Suppressor macrophage treated with lipopolysaccharide for 1 hour (primary cell): ENCODE measurements around the gene DNAH7.

Experiments used
- DNase-seq, 3 donors: peaks; one replicate each; pipeline ENCODE4 v3.0.0-alpha.2; 2020 to 2022

The DNAH7 gene

DNA sequence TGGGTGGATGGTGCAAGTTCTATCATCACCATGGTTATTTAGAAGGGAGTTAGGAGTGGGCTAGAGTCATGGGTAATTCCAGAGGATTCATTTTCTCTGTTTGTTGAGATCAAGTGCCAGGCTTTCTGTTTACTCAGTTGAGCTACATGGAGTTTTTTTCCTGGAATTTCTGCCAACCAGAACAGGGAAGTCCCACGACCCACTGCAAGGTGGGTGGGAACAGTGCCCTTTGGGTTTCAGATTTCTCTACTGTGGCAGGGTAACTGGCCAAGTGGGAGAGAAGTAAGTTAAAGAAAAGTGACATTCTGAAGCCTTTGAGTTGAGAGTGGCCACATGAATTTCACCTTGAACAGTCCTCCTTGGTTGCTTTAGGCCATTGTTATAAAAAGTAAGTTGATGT is 272.8 kb downstream of the DNAH7 start:
- DNase-seq, result peak; percentile 22 to 42 (median 24)

- no peak for DNase-seq
Observed at GRCh38 chr2:195793881-195794280, 274.8 kb downstream of the DNAH7 start.

DNA sequence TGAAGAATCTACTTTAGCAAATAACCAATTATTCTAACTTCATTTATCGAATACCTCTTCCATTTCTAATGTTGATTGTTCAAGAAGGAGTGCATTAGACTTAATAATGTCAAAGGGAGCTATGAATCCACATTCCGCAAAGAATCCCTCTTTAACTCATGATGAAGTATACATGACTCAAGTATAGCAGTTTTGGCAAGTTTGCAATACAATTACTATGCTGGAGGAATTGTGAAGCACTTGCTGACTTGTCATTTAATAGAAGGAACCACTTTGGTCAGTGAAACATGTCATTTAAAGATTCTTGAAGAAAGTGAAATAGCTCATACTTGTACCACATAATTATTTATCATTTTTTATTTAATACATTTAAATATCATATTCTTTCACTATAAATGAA is 286.5 kb downstream of the DNAH7 start:
- DNase-seq, result no peak

- no peak for DNase-seq
Observed at GRCh38 chr2:195779491-195779890, 289.1 kb downstream of the DNAH7 start.

- DNase-seq, result no peak
Observed at GRCh38 chr2:195769975-195770374, 298.7 kb downstream of the DNAH7 start.

DNA sequence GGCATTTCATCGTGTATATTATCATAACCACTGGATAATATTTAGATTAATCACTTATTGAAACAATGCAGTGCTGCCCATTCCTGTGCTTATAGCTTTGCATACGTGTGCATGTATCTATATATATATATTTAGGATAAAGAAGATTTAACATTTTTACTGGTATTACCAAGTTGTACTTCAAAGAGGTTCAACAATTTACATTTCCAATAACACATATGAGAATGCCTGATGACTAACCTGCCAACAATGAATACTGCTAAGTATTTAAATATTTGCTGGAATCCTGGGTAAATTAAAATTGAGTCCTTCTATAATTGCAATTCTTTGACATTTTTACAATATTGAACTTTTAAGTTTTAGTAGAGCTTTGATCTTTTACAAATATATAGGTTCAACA is 300.2 kb downstream of the DNAH7 start:
- DNase-seq, result no peak

DNA sequence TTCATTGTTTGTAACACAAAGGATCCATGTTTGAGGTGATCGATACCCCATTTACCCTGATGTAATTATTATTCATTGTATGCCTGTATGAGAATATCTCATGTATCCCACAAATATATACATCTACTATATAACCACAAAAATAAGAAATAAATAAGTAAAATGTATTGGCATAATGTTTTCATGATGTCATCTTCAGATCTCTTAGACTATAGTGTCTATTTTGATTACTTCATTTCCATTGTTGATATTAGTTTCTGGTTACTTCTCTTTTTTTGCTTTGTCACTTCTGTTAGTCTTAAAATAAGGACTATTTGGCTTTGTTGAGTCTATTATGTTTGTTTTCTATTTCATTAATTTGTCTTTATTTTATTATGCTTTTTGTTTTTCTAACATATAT is 301.9 kb downstream of the DNAH7 start:
- no peak for DNase-seq

DNA sequence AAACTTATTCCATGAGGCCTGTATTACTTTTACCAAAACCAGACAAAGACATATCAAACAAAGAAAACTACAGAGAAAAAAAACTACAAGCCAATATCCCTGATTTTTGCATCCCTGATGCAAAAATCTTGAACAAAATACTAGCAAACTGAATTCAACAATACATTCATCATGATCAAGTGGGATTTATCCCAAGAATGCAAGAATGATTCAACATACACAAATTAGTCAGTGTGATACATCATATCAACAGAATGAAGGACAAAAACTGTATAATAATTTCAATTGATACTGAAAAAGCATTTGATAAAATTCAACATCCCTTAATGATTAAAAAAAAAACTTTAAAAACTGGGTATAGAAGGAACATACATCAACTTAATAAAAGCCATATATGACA is 304.8 kb downstream of the DNAH7 start:
- no peak for DNase-seq

GRCh38 chr2:195759877-195760276 is 308.8 kb downstream of the DNAH7 start:
- no peak for DNase-seq

- no peak for DNase-seq
Observed at GRCh38 chr2:195758846-195759245, 309.8 kb downstream of the DNAH7 start.

DNA sequence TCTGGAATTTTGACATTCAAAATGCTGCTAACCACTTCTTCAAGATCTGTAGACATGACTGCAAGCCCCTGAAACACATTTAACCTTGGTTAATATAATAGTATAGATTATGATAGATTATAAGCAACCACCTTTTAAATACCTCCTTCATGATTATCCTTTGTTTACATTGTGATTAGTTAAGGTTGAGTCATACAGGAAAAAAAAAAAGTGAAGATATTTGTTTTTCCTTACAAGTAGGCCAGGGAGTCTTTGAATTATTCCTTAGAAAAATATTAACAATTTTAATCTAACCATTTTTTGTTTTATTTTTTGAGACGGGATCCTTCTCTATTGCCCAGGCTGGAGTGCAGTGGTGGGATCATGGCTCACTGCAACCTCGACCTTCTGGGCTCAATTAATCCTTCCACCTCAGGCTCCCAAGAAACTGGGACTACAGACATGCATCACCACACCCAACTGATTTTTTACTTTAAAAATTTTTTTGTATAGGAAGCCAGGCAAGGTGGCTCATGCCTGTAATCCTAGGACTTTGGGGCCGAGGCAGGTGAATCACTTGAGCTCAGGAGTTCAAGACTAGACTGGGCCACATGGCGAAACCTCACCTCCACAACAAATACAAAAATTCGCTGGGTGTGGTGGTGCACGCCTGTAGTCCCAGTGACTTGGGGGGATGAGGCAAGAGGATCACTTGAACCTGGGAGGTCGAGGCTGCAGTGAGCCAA is 312.3 kb downstream of the DNAH7 start:
- DNase-seq, result no peak

GRCh38 chr2:195741191-195741590 is 327.4 kb downstream of the DNAH7 start:
- DNase-seq, result no peak

DNA sequence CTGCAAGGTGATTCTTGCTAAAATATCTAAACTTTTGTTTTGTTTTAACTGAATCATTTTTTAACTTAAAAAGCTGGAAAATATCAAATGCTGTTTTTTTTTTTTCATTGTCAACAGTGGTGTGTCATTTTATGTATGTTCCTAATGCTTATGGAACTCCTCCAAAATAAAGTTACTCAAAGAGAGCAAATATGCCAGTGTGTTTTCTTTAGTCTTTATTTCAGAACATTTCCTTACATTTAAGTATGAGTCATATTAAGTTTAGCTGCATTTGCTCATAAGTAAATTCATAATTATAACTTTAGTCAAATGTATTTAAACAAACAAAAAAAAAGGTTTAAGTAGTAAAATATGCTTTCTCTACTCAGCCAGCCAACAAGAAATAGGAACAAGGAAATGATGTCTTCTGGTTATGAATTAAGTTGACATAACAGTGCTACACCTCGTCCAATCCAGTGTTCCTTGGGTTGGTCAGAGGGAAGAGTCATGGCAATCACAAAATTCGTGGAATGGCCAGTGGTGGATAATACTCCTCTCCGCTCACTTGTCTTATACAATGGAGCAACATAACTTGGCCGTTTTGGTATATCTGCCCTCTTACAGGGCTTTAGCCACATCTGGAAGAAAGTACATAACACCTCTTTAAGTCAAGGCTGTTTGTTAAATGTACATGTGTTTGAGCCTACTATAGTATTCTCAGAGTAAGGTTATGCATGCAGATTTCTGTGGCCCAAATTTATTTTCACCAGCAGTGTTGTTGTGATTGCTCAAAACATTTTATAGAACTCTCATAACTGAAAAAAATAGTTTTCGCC is 330.9 kb downstream of the DNAH7 start:
- no peak for DNase-seq

- DNase-seq, result no peak
Observed at GRCh38 chr2:195735347-195735746, 333.3 kb downstream of the DNAH7 start.

- DNase-seq, result no peak
Observed at GRCh38 chr2:195734931-195735330, 333.7 kb downstream of the DNAH7 start.

- DNase-seq, result no peak
Observed at GRCh38 chr2:195734395-195734794, 334.2 kb downstream of the DNAH7 start.

- peak in 1 of 3 donors; percentile 5 for DNase-seq
Observed at GRCh38 chr2:195733831-195734230, 334.8 kb downstream of the DNAH7 start.

DNA sequence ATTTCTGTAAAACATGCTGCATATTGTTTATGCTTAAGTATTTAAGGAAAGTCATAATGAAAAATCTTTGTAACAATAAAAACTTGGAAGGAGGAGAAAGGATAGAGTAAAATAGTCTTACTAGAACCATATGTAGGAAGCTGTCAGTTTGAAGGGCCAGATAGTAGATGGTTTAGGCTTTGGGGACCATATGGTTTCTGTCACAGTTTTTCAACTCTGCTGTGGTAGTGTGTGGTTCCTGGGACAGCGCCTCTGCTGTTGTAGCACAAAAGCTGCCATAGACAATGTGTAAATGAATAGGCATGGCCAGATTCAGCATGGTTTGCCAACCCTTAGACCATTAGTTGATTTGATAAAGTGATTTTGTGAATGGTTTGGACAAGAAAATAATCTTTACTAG is 336.1 kb downstream of the DNAH7 start:
- DNase-seq, result no peak

DNA sequence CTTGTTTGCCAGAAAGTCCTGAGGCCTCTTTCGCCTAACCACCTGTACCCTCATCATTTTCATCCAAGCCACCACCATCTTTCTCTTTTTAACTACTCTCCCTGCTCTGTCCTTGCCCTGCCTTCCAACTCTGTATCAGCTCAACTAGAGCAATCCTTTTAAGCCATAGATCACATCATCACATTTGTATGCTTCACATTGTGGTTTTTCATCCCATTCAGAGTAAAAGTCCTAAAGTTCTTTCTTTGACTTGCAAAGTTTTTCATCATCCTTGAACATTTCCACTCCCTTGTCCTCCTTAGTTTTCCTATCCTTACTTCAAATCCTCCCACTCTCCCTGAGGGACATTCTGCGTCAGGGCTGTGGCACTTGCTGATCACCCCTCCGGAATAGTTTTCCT is 337.7 kb downstream of the DNAH7 start:
- DNase-seq, result no peak

DNA sequence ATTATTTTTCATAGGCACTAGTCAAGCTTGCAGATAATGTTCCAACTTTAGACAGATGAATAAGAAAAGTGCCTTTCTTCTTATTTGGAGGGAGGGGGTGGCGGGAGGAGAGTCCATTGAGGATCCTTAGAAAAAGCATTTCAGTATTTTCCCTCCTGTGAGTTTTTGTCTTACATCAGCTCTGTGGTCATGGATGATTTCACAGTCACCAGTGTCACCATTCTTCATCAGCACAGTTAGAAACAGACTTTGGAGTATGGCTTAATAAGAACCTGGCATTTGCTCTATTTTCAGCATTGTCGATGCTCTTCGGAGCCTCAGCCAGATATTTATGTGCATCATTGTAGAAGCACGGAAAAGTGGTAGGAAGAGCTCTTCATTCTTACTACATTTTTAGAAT is 341.5 kb downstream of the DNAH7 start:
- peak in 1 of 3 donors; percentile 7 for DNase-seq

DNA sequence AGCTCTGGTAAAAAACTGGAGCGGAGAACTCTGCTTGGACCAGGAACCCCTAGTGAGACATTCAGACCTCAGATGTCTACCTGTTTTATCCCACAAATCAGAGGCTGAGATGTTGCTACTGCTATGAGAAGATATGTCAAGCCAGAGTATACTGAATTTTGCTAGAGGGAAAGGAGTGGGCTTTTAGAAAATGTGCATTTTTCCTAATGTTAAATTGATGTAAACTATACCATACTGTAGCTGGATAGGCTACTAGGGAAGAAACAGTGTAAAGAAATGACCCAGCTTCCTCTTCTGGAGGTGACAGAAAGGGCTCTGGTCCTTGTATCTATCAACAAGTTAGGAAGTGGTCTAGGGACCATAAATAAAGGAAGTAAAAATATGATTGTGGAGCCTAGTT is 346.6 kb downstream of the DNAH7 start:
- peak in 2 of 3 donors; percentile 1 to 7 for DNase-seq

- no peak for DNase-seq
Observed at GRCh38 chr2:195721042-195721441, 347.6 kb downstream of the DNAH7 start.

DNA sequence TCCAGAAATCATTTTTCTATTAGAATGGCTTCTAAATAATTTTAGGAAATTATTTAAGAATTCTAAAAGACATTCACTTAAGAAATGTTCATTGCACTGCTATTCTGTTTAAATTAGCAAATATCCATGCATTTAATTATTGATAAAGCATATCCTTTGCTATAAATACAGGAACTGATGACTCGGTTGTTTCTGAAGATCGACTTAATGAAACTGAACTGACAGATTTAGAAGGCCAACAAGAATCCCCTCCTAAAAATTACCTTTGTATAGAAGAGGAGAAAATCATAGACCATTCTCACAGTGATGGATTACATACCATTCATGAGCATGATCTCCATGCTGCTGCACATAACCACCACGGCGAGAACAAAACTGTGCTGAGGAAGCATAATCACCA is 352.2 kb downstream of the DNAH7 start:
- no peak for DNase-seq

- DNase-seq, result no peak
Observed at GRCh38 chr2:195711478-195711877, 357.2 kb downstream of the DNAH7 start.
